Mammary epithelial cell (primary cell): ENCODE data around the gene GORASP1.

Experiments
- CTCF ChIP-seq, 2 donors: IDR thresholded peaks in 1 of 2; conservative IDR thresholded peaks in 1 of 2; 2 replicates each; pipeline ENCODE4 v1.5.1; 2011 to 2012; ENCODE audit warnings: inconsistent platforms in 2 of 2, low read length in 2 of 2, mild to moderate bottlenecking in 2 of 2, control low read depth in 1 of 2, low read depth in 1 of 2; ENCODE audit not compliant: insufficient read depth in 1 of 2; ENCODE audit errors: extremely low read depth in 1 of 2
- EZH2 ChIP-seq: IDR thresholded peaks from 2 replicates; pipeline ENCODE4 v1.6.1; 2012; ENCODE audit warnings: low read length, inconsistent platforms, borderline replicate concordance

- TF ChIP-seq CTCF (conservative IDR thresholded peaks at IDR 0.05 in 1 of 2, IDR thresholded peaks at IDR 0.05 in 1 of 2; ENCODE audit: extremely low read depth in 1 of 2, insufficient read depth in 1 of 2, low read depth in 1 of 2, low read length in 2 of 2) = no peak
- TF ChIP-seq EZH2 = no peak
Observed at GRCh38 chr3:39146083-39146501, 38.7 kb upstream of the GORASP1 start.
